Effector memory CD4-positive, alpha-beta T cell (primary cell): Measurements from ENCODE around the gene BMP8A.
"Not testable (repeated sequence)": the region's sequence is repeated elsewhere in the genome, so short reads cannot be mapped to it uniquely, and the experiment has no call there.

Experiments used
- DNase-seq, 3 donors: peaks; one replicate each; pipeline ENCODE4 v3.0.0-alpha.2; 2020
- H3K27ac ChIP-seq: 2 replicates; pipeline ENCODE4 v1.7.0; 2013; ENCODE audit warnings: mild to moderate bottlenecking, low read length, moderate library complexity; ENCODE audit not compliant: insufficient read depth, poor library complexity, severe bottlenecking
- H3K27me3 ChIP-seq: replicated peaks from 2 replicates; pipeline ENCODE4 v1.7.0; 2013; ENCODE audit warnings: mild to moderate bottlenecking, low read length; ENCODE audit not compliant: insufficient read depth, control insufficient read depth, poor library complexity, severe bottlenecking
- H3K36me3 ChIP-seq: 2 replicates; pipeline ENCODE4 v1.7.0; 2013; ENCODE audit warnings: mild to moderate bottlenecking, low read length, moderate library complexity; ENCODE audit not compliant: control insufficient read depth, insufficient read depth
- H3K4me1 ChIP-seq: 2 replicates; pipeline ENCODE4 v1.7.0; 2013; ENCODE audit warnings: low read length, mild to moderate bottlenecking; ENCODE audit not compliant: control insufficient read depth, insufficient read depth, poor library complexity, severe bottlenecking
- H3K4me3 ChIP-seq: 2 replicates; pipeline ENCODE4 v1.7.0; 2013; ENCODE audit warnings: low read length, low read depth, mild to moderate bottlenecking; ENCODE audit not compliant: insufficient read depth, poor library complexity, severe bottlenecking
- H3K9me3 ChIP-seq: 2 replicates; pipeline ENCODE4 v1.7.0; 2013; ENCODE audit warnings: mild to moderate bottlenecking, low read length, moderate library complexity; ENCODE audit not compliant: control insufficient read depth

The BMP8A gene

DNA sequence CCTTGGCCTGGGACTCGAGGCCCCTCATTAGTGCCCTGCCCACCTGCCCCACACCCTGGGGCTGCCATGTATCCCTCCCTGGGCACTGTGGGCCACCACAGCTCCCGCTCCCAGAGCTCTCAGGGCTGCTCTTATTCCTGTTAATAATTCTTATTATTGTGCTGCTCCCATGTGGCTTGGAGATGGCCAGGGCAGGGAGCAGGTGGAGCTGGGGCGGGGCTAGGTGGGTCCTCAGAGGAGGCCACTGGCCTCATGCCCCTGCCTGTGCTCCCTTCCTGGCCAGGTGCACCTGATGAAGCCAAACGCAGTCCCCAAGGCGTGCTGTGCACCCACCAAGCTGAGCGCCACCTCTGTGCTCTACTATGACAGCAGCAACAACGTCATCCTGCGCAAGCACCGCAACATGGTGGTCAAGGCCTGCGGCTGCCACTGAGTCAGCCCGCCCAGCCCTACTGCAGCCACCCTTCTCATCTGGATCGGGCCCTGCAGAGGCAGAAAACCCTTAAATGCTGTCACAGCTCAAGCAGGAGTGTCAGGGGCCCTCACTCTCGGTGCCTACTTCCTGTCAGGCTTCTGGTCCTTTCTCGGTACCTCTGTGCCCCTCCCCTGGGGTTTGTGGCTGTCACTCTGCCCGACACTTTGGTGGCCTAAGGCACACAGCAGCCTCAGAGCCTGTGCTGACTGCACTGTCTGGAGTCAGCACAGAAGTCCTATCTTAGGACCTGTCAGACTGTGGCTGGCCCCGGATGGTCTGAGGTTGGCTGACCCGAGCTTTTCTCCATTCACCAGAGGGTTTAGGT, 34.1 kb downstream of the BMP8A start:
- H3K4me1 ChIP-seq, result no peaks in the 10 kb centered on the region
- no peak overlapping the region for H3K4me3 ChIP-seq
- no peaks in the 10 kb centered on the region for H3K9me3 ChIP-seq
- H3K27ac ChIP-seq, result no peak overlapping the region
- peaks cover 20% of the 10 kb centered on the region for H3K36me3 ChIP-seq
- no peak for DNase-seq
- H3K27me3 ChIP-seq, result no peaks in the 10 kb centered on the region

DNA sequence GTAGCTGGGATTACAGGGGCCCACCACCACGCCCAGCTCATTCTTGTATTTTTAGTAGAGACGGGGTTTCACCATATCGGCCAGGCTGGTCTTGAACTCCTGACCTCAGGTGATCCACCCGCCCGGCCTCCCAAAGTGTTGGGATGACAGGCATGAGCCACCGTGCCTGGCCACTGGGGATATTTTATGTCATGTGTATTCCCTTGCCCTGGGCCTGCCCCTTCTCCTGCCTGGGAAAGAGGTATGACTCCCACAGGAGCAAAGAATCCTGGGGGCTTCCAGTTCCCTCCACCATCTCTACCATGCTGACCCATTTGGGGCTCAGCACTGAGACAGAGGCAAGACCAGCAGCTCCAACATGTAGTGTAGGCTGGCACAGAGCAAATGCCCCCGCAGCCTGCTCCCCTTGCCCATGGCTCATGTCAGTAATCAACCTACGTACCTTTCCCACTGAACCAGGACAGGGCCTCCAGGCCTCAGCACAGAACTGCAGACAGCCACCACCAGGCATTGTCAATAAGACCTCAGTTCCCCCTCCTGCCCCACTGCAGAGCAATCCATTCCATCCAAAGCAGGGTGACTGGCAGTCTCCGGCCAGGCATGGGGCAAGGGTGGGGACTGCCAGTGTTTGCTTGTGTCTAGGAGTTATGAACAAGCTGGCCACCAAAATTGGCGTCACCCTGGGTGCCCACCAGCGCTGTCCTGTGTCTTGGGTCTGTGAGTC, 35.2 kb downstream of the BMP8A start:
- Histone ChIP-seq H3K36me3 (peaks cover 25% of the 10 kb centered on the region), H3K4me1 (no peaks in the 10 kb centered on the region)

DNA sequence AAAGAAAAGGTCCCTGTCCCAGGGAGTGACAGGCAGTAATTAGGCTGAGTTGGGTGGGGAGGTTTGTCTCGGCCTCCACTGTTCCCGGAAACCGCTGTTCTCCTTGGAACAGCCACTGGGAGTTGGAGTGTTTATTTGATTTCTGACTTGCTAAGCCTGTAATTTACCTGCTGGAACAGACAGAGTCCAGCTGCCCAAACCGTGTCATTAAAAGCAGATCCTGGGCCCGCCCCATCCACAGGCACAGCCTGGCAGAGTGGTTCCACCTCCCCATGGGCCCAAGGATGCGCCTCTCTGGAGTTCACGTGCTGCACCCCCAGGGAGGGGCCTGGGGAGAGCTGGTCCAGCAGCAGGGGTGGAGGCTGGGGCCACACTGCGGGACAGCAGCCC, 35.7 kb downstream of the BMP8A start:
- not testable (repeated sequence) for H3K27ac ChIP-seq, H3K27me3 ChIP-seq, DNase-seq, H3K9me3 ChIP-seq, H3K4me1 ChIP-seq, H3K4me3 ChIP-seq
- peaks cover 26% of the 10 kb centered on the region for H3K36me3 ChIP-seq

More for the DNA sequence above, 35.2 kb downstream of the BMP8A start:
- no peaks in the 10 kb centered on the region for H3K27me3 ChIP-seq
- H3K9me3 ChIP-seq, result no peaks in the 10 kb centered on the region
- no peak overlapping the region for H3K27ac ChIP-seq
- no peak overlapping the region for H3K4me3 ChIP-seq
- no peak for DNase-seq

DNA sequence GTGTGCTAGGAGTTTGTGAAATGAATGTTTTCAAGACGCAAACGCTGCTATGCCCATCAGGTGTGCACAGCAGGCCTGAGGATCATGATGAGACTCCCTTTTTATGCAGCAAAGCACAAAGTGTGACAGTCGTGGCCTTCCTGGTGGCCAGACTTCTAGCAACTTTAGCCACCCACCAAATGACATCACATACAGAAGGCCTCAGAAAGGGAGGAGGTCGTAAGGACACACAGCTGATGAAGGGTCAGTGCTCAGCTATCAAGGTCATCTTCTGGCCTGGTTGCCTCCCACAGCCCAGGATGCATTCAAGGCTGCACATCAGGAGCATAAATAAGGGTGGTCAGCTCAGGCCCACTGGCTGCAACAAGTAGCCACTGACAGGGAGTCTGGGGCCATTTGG, 36.6 kb downstream of the BMP8A start:
- peaks cover 26% of the 10 kb centered on the region for H3K36me3 ChIP-seq
- H3K27ac ChIP-seq, result no peak overlapping the region
- H3K4me3 ChIP-seq, result no peak overlapping the region

DNA sequence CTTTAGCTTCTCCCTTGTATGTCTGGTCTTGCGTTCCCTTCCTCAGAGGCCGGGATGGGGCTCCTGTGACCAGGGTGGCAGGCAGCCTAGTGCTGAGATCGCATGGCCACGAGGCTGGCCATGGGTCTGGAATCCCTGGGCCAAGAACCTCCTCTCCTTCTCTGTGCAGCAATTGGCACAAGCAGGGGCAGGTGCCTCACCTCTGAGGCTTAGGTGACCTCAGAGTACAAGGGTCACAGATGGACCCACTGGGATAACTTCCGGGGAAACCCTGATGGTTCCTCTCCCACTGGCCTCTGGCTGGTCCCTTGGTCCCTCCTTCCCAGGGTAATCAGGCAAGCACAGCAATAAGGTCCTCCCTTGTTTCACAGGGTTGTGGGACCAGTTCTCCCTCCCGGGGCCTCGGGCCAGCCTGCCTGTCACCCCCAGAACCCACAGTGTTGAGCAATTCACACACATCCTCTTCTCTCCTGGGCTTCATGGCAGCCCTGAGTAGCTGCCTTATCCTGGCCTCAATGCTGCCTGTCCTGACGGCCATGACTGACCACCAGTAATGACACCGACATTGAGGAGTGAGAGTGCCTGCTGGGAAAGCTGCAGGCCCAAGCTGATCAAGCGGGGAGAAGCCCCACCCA, 38.6 kb downstream of the BMP8A start:
- H3K4me3 ChIP-seq, result no peak overlapping the region
- H3K4me1 ChIP-seq, result no peaks in the 10 kb centered on the region
- no peak for DNase-seq
- H3K27ac ChIP-seq, result no peak overlapping the region
- no peaks in the 10 kb centered on the region for H3K27me3 ChIP-seq
- no peaks in the 10 kb centered on the region for H3K9me3 ChIP-seq
- H3K36me3 ChIP-seq, result peaks cover 26% of the 10 kb centered on the region

More for the DNA sequence above, 36.6 kb downstream of the BMP8A start:
- no peak for DNase-seq
- no peaks in the 10 kb centered on the region for H3K27me3 ChIP-seq
- H3K4me1 ChIP-seq, result no peaks in the 10 kb centered on the region
- no peaks in the 10 kb centered on the region for H3K9me3 ChIP-seq

DNA sequence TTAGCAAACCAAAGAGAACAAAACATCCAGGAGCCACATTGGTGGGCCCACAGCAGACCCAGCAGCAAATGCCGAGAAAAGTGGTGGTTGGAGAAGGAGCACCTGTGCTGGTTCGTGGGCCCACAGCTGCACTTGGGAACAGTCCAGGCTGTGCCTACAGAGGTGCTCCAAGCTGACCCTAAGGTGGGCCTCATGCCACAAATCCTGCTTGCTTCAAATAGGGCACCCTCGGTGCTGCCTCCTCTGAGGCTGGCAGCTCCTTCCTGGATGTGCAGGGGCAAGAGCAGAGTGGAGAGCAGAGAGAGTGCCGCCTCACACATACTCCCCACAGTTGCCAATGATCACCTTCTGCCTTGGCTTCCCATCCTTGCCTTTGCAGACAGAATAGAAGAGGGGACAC, 40.1 kb downstream of the BMP8A start:
- Histone ChIP-seq H3K36me3 (peaks cover 26% of the 10 kb centered on the region), H3K27ac (no peak overlapping the region), H3K4me1 (no peaks in the 10 kb centered on the region), H3K27me3 (no peaks in the 10 kb centered on the region), H3K9me3 (no peaks in the 10 kb centered on the region), H3K4me3 (no peak overlapping the region)
- DNase-seq, result no peak

DNA sequence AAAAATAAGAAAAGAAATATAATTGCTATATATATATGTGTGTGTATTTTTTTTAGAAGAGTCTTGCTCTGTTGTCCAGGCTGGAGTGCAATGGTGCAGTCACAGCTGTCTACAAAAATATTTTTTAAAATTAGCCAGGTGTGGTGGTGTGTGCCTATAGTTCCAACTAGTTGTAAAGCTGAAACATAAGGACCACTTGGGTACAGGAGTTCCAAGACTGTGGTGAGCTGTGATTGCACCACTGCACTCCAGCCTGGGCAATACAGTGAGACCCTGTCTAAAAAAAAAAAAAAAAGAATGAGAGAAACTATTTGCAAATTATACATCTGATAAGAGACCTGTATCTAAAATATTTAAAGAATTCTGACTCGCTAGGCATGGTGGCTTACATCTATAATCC, 42.0 kb downstream of the BMP8A start:
- H3K27ac ChIP-seq, result no peak overlapping the region
- H3K36me3 ChIP-seq, result peaks cover 19% of the 10 kb centered on the region
- no peaks in the 10 kb centered on the region for H3K27me3 ChIP-seq
- DNase-seq, result no peak
- no peak overlapping the region for H3K4me3 ChIP-seq
- H3K4me1 ChIP-seq, result no peaks in the 10 kb centered on the region
- no peaks in the 10 kb centered on the region for H3K9me3 ChIP-seq

DNA sequence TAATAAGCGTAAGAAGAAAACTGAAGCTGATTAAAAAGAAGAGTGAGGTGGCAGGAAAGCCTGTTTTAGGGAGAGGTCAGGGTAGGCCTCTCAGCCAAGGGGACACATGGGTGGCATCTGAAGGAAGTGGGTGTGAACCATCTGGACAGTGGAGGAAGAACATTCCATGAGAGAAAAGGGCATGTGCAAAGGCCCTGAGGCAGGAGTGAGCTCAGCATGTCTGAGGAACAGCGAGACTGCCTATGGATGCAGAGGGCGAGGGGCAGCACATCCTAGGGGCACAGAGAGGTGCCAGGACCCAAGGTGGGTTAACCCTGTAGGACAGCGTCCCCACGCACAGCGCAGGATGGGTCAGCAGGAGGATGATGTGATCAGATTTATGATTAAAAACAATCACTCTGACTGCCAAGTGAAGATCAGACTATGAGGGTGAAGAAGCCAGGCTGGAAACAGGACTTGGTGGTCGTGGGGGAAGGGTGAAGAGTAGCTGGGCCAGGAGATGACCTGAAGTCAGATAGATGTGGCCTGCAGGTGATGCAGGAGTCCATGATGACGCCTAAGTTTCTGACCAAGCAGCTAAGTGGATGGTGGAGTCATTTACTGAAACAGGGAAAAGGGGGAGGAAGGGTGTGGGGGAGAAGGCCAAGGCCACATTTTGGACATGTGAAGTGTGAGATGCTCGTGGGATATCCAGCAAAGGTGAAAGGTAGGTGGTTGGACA, 47.3 kb downstream of the BMP8A start:
- Histone ChIP-seq H3K4me1 (no peaks in the 10 kb centered on the region), H3K36me3 (peaks cover 5% of the 10 kb centered on the region), H3K27ac (no peak overlapping the region), H3K4me3 (no peak overlapping the region), H3K9me3 (no peaks in the 10 kb centered on the region), H3K27me3 (no peaks in the 10 kb centered on the region)
- no peak for DNase-seq

DNA sequence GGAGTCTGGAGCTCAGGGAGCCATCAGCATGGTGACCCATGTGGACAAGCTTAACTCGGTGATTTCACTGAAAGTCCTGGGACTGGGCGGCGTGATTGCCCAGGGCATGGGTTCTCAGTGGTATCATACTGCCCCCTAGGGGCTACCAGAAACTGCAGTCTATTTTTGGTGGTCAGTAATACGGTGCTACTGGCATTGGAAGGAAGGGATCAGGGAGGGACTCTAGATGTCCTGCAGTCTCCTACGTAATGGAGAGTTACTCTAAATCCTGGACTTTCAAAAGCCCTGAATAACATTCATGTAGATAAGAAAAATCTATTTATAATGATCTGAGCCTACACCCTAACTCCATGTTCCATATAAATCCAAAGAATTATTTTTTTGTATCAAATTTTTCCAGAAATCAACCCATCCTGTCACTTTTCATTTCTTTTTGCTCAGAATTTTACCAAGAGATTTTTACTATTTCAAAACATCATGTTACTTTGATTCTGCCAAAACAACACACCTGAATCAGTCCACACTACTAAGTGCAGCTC, 47.9 kb downstream of the BMP8A start:
- H3K36me3 ChIP-seq, result peaks cover 5% of the 10 kb centered on the region
- peak in 1 of 3 donors; percentile 24 for DNase-seq

More for the DNA sequence above, 47.9 kb downstream of the BMP8A start:
- no peak overlapping the region for H3K27ac ChIP-seq
- no peaks in the 10 kb centered on the region for H3K4me1 ChIP-seq
- no peaks in the 10 kb centered on the region for H3K9me3 ChIP-seq
- H3K4me3 ChIP-seq, result no peak overlapping the region
- no peaks in the 10 kb centered on the region for H3K27me3 ChIP-seq
